ENCODE measurements around the gene MERTK. TPM values are rescaled to one million over a fixed set of nuclear protein-coding genes. Genes with fewer than 3 reads are reported as not detected.
"Not testable (repeated sequence)": the region's sequence is repeated elsewhere in the genome, so short reads cannot be mapped to it uniquely, and the experiment has no call there.

Gene MERTK
- polyA plus RNA-seq, 1 donor: 4.4 TPM

GRCh38 chr2:112018846-112019245 is 120.4 kb downstream of the MERTK start:
- no peak for DNase-seq

GRCh38 chr2:112019569-112019982 is 121.2 kb downstream of the MERTK start:
- no peak for DNase-seq

- no peak for DNase-seq
These were observed 122.2 kb downstream of the MERTK start for GRCh38 chr2:112020561-112020960.

GRCh38 chr2:112021290-112021689 is 122.9 kb downstream of the MERTK start:
- no peak for DNase-seq

- DNase-seq: no peak
These were observed 123.4 kb downstream of the MERTK start for GRCh38 chr2:112021781-112022231.

GRCh38 chr2:112023707-112024106 is 125.3 kb downstream of the MERTK start:
- DNase-seq: no peak

GRCh38 chr2:112024231-112024630 is 125.8 kb downstream of the MERTK start:
- DNase-seq: no peak

GRCh38 chr2:112024896-112025491 is 126.6 kb downstream of the MERTK start:
- DNase-seq: no peak

GRCh38 chr2:112026509-112026908 is 128.1 kb downstream of the MERTK start:
- DNase-seq: no peak

- DNase-seq: no peak
These were observed 129.4 kb downstream of the MERTK start for GRCh38 chr2:112027767-112028166.

GRCh38 chr2:112029164-112029563 is 130.8 kb downstream of the MERTK start:
- DNase-seq: no peak

GRCh38 chr2:112031473-112032223 is 133.2 kb downstream of the MERTK start:
- DNase-seq: peak; percentile 38

GRCh38 chr2:112032224-112032586 is 133.8 kb downstream of the MERTK start:
- DNase-seq: no peak

- DNase-seq: no peak
These were observed 134.5 kb downstream of the MERTK start for GRCh38 chr2:112032689-112033465.

- no peak for DNase-seq
These were observed 135.2 kb downstream of the MERTK start for GRCh38 chr2:112033600-112033999.

GRCh38 chr2:112034924-112035323 is 136.5 kb downstream of the MERTK start:
- no peak for DNase-seq

GRCh38 chr2:112035786-112036185 is 137.4 kb downstream of the MERTK start:
- DNase-seq: no peak

- DNase-seq: not testable (repeated sequence)
These were observed 141.1 kb downstream of the MERTK start for GRCh38 chr2:112039556-112039955.

- not testable (repeated sequence) for DNase-seq
These were observed 141.7 kb downstream of the MERTK start for GRCh38 chr2:112040066-112040465.

- not testable (repeated sequence) for DNase-seq
These were observed 143.1 kb downstream of the MERTK start for GRCh38 chr2:112041460-112041859.

- DNase-seq: no peak
These were observed 147.1 kb downstream of the MERTK start for GRCh38 chr2:112045446-112046014.

GRCh38 chr2:112046231-112046630 is 147.8 kb downstream of the MERTK start:
- DNase-seq: no peak
